Stimulated activated CD4-positive, alpha-beta T cell treated with anti-CD3 and anti-CD28 coated beads, Interleukin-15, amount 100 ng/mL, for 48 hours (primary cell): Measurements from ENCODE around the gene NEDD4.
"Not testable (repeated sequence)": the region's sequence is repeated elsewhere in the genome, so short reads cannot be mapped to it uniquely, and the experiment has no call there.

Experiments used
- DNase-seq, 2 donors: peaks; one replicate each; pipeline ENCODE4 v3.0.0-alpha.2; 2020; ENCODE audit warnings: low read depth in 2 of 2

NEDD4 gene

DNA sequence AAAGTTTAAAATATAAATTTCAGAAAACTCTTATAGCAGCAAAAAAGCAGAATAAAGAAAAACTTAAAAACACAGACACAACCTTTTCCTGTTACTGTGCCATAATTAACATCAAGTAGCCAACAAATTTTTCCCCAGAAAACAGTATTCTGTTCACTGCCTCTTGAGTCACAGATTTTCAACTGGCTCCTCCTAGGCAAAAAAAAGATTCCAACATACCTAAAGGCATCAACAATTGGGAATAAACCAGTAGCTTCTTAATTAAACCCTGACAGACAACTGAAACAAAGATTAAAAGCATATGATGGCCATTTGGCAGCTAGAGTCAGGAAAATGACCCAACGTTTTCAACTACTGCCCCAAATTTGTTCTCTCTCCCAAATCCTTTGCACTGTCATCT lies 10.9 kb upstream of the NEDD4 start:
- DNase-seq, result not testable (repeated sequence)

DNA sequence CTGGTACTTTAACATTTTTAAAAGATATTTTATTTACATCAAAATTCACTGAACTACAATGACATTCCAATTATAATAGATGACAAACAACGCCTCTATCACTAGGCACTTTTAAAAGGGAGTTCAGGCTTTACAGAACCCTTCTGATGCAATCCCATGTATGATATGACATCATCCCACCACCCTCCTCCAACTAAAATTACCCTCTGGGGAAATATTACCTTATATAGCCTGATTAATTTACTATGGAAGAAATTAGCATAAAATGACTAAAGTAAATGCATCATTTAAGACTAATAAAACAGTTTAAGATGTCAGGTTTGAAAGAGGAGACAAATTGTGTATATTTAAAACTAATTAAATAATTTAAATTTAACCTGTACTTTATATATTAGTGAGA lies 10.4 kb upstream of the NEDD4 start:
- not testable (repeated sequence) for DNase-seq

GRCh38 chr15:56003277-56003676 lies 9.9 kb upstream of the NEDD4 start:
- not testable (repeated sequence) for DNase-seq

DNA sequence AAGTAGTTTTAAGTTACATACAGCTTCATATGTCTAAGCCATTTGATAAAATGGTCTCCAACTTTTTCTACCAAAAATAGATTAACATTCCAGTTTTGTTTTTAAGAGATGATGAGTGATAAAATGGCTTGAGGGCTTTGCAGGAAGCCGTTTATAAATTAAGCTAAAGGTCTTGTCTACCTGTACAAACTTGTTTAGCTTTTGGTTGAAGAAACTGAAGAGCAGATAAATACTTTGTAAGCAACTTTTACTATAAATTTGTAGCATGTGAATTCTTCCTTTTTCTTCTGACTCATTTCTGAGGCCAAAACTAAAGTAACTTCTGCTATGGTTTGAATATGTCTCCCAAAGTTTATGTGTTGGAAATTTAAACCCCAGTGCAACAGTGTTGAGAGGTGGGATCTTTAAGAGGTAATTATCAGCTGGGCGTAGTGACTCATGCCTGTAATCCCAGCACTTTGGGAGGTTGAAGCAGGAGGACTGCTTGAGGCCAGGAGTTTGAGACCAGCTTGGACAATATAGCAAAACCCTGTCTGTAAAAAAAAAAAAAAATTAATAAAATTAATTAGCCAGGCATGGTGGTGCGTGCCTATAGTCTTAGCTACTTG lies 8.2 kb upstream of the NEDD4 start:
- no peak for DNase-seq

DNA sequence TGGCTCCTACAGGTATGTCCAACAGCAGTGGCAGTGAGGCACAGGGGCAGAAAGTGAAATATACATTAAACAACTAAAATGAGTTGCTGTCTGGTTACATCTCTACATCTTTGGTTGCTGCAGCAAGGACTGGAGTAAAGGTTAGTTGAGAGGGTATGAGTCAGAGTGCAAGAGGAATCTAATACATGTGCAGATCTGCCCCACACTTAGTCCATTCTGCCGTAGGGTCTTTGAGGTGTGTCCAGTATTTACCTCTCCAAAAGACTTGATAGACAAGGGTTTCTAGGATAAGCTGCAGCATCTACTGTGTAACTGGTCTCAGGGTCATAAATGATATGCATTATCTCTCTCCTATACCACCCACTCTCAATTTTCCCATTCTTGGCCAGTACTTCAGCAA lies 6.2 kb upstream of the NEDD4 start:
- DNase-seq, result no peak

DNA sequence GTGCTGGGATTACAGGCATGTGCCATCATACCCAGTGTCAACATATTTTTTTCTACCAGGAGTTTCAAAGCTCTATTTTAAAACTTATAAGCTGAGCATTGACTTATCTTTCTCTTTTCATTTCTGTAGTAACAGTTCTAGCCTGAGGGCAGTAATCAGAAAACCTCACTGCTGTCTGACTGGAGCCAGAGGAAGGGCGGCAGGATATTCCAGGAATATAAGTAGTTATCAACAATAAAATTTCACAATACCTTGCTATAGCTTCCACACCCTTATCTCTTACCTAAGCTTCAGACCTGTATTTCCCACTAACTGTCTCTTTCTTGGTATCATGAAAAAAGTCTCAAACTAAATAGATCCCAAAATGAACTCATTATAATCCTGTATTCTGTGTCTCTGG lies 5.1 kb upstream of the NEDD4 start:
- DNase-seq, result no peak

DNA sequence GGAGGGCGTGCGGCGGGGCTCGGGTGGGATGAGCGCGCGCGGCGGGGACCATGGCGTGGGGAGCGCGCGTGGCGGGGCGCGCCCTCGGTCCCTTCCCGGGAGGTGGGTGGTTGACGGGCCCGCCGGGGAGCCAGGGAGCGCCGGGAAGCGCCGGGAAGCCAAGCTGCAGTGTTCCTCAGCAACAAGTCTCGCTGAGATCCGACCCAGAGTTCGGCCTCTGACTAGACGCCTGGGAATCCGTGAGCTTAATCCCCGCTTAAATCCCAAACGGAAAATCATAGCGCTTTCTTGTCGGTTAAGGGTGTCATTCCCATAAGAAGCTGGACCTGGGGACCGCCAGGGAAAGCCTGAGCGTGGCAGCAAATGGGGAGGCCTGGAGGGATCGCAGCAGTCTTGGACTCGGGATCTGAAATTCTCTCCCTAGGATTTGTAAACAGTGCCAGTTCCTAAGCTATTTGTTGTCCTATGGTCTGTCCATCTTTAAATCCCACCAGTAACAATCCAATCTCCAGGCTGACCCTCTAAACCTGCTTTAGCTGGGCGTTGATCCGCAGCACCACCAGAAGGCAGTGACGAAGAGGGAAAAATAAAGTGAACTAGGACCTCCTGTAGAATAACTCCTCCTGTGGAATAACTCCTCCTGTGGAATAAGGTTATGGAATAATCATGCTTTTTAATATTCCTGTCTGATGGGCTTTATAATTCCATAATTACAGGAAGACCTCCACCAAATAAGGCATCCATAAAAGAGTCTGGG lies 570 bp upstream of the NEDD4 start:
- no peak for DNase-seq

GRCh38 chr15:55992769-55993110 lies 672 bp downstream of the NEDD4 start:
- no peak for DNase-seq

DNA sequence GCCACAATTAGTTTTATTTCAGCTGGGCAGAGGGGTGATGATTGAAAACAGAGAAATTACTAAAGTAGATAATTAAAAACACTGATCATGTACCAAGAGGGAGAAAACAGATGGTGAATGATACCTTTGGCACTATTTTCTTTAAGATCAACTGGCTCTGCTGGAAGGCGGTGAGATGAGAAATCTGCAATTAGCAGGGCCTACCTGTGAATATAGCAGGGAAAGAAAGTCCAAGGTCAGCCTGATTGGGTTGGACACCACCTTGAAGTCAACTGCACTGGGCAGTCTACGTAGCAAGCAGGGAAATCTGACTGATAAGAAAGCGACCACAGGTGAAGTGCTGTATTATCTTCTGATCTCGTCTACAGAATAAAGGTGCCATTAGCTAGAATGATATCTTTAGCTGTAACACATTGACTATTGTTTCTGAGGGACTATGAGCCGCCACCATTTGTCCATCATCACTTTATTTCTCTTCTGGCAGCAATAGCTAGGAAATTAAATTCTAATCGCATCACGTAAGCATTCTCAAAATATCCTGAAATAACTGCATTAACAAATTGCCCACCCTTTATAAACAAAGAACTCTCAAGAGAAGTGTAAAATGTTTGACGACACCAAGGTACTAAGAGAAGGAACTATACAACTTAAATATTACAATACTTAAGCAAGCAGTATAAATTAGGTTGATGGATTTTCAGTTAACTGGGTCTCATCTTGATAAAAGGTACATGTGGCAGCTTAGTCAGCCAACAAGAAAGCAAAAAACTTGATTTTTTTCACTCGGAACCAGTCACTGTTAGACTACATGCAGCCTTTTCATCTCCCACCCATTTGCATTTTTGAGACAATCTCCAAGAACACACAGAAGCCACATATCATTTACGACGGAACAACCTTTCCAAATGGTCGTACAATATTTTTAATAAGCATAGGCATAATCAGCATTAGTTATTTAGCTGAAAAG lies 1.3 kb downstream of the NEDD4 start:
- DNase-seq, result no peak

- no peak for DNase-seq
Measured at GRCh38 chr15:55990998-55991397, 2.4 kb downstream of the NEDD4 start.

DNA sequence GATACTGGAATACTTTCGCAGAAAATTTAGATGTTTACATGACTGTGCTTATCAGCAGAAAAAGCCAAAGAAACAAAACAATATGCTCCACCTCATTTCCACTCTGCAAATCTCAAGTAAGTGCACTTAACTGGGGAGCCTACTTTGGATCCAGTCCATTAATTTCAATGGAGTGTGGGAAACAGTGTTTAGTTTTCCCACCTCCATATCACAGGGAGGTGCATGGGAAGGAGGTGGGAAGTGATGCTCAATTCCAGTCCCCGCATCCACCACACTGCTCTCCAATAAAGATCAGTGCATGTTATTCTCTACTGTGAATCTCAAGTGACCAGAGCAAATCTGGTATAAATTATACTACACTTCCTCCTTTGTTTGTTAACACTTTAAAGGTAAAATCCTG lies 2.9 kb downstream of the NEDD4 start:
- DNase-seq, result no peak

GRCh38 chr15:55989383-55989782 lies 4.0 kb downstream of the NEDD4 start:
- DNase-seq, result no peak

DNA sequence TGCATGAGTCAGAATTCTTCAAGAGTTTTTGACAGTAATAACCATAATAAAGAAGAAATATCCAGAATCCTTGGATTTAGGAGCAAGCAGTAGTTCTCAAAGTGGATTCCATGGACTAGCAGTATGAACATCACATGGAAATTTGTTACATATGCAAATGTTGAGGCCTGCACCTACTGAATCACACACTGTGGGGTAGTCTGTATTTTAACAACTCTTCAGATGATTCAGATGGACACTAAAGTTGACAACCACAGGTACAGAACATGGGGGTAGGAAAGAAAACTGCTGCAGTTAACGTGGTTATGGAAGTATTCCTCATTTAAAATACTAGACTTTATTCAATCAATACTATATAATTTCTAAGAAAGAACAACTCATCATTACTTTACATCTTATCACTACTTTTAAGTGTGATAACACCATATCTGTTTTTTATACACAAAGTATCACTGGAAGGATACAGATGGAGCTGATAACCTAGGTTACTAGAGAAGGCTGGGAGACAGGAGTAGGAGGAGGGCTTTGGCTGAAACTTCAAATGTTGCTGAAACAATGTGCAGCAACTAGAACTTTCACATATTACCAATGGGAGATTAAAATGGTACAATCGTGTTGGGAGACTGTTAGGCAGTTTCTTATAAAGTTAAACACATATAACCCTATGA lies 11.7 kb downstream of the NEDD4 start:
- DNase-seq, result no peak

DNA sequence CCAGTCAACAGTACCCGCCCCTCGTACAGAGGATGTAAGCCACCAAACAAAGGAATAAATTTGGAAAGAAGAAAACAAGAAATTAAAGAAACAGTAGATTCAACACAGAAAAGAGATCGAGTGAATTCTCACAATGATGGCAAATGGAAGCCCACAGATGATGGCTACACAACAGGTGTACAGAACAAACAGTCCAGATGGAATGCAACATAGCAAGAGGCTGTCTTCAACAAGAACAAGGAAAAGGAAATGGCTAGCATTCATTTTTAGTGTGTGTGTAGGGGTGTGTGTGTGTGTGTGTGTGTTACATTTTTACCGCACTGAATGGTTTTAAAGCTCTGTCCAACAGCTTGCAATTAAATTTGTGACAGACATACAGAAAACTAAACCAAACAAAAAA lies 12.9 kb downstream of the NEDD4 start:
- DNase-seq, result no peak

DNA sequence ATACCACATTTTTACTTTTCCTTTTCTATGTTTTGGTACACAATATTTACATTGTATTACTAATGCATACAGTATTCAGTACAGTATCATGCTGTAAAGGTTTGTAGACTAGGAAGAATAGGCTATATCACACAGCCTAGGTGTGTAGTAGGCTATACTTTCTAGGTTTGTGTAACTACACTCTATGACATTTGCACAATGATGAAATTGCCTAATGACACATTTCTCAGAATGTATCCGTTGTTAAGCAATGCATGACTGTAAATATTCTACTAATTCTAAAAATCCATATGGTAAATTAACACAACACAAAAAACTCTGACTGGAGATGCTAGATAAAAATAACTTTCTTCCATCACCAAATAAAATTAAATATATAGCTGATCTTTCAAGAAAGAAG lies 16.2 kb downstream of the NEDD4 start:
- DNase-seq, result no peak

- DNase-seq, result no peak
Measured at GRCh38 chr15:55970286-55970685, 23.1 kb downstream of the NEDD4 start.

- no peak for DNase-seq
Measured at GRCh38 chr15:55969582-55969981, 23.8 kb downstream of the NEDD4 start.

- no peak for DNase-seq
Measured at GRCh38 chr15:55968923-55969322, 24.5 kb downstream of the NEDD4 start.

GRCh38 chr15:55965091-55965490 lies 28.3 kb downstream of the NEDD4 start:
- no peak for DNase-seq

- DNase-seq, result no peak
Measured at GRCh38 chr15:55960946-55961345, 32.5 kb downstream of the NEDD4 start.

GRCh38 chr15:55959744-55960447 lies 33.5 kb downstream of the NEDD4 start:
- DNase-seq, result no peak
